Measurements from ENCODE around the gene ZMIZ2. TPM values are rescaled to one million over a fixed set of nuclear protein-coding genes. Genes with fewer than 3 reads are reported as not detected.

ZMIZ2 gene
- total RNA-seq, 1 donor from 2014 or later, result 73.5 TPM

GRCh38 chr7:44764665-44765578 lies 16.3 kb downstream of the ZMIZ2 start:
- DNase-seq (ENCODE audit: low spot score), result peak; percentile 79
- H3K4me3 Mint-ChIP-seq (ENCODE audit: unreplicated experiment), result no peak overlapping the region
- peaks cover 31% of the 10 kb centered on the region for H3K36me3 Mint-ChIP-seq (ENCODE audit: low read depth)
- H3K27ac Mint-ChIP-seq (ENCODE audit: unreplicated experiment), result no peak overlapping the region
- H3K9me3 Mint-ChIP-seq (ENCODE audit: low read depth), result no peaks in the 10 kb centered on the region
- H3K27me3 Mint-ChIP-seq (ENCODE audit: low read depth), result no peaks in the 10 kb centered on the region
- TF ChIP-seq, protein P1, sequence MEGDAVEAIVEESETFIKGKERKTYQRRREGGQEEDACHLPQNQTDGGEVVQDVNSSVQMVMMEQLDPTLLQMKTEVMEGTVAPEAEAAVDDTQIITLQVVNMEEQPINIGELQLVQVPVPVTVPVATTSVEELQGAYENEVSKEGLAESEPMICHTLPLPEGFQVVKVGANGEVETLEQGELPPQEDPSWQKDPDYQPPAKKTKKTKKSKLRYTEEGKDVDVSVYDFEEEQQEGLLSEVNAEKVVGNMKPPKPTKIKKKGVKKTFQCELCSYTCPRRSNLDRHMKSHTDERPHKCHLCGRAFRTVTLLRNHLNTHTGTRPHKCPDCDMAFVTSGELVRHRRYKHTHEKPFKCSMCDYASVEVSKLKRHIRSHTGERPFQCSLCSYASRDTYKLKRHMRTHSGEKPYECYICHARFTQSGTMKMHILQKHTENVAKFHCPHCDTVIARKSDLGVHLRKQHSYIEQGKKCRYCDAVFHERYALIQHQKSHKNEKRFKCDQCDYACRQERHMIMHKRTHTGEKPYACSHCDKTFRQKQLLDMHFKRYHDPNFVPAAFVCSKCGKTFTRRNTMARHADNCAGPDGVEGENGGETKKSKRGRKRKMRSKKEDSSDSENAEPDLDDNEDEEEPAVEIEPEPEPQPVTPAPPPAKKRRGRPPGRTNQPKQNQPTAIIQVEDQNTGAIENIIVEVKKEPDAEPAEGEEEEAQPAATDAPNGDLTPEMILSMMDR (IDR thresholded peaks at IDR 0.05), result peak; percentile 25
- peaks cover 32% of the 10 kb centered on the region for H3K4me1 Mint-ChIP-seq (ENCODE audit: low read depth)

- Mint-ChIP-seq H3K36me3 (ENCODE audit: low read depth) (peaks cover 31% of the 10 kb centered on the region), H3K4me1 (ENCODE audit: low read depth) (peaks cover 37% of the 10 kb centered on the region), H3K9me3 (ENCODE audit: low read depth) (no peaks in the 10 kb centered on the region), H3K27ac (ENCODE audit: unreplicated experiment) (no peak overlapping the region), H3K4me3 (ENCODE audit: unreplicated experiment) (no peak overlapping the region), H3K27me3 (ENCODE audit: low read depth) (no peaks in the 10 kb centered on the region)
- peak; percentile 59 for DNase-seq (ENCODE audit: low spot score)
- TF ChIP-seq, protein P1 (IDR thresholded peaks at IDR 0.05), result no peak
Observed at GRCh38 chr7:44765579-44766415, 17.1 kb downstream of the ZMIZ2 start.

- Mint-ChIP-seq H3K36me3 (ENCODE audit: low read depth) (peaks cover 30% of the 10 kb centered on the region), H3K27ac (ENCODE audit: unreplicated experiment) (no peak overlapping the region), H3K4me3 (ENCODE audit: unreplicated experiment) (no peak overlapping the region), H3K9me3 (ENCODE audit: low read depth) (no peaks in the 10 kb centered on the region), H3K4me1 (ENCODE audit: low read depth) (peaks cover 40% of the 10 kb centered on the region), H3K27me3 (ENCODE audit: low read depth) (no peaks in the 10 kb centered on the region)
- TF ChIP-seq, protein P1 (IDR thresholded peaks at IDR 0.05), result no peak
- DNase-seq (ENCODE audit: low spot score), result peak; percentile 77
Observed at GRCh38 chr7:44766416-44766801, 17.8 kb downstream of the ZMIZ2 start.

GRCh38 chr7:44767134-44767911 lies 18.7 kb downstream of the ZMIZ2 start:
- no peaks in the 10 kb centered on the region for H3K9me3 Mint-ChIP-seq (ENCODE audit: low read depth)
- no peaks in the 10 kb centered on the region for H3K27me3 Mint-ChIP-seq (ENCODE audit: low read depth)
- TF ChIP-seq, protein P1 (IDR thresholded peaks at IDR 0.05), result no peak
- peak; percentile 78 for DNase-seq (ENCODE audit: low spot score)
- peak overlapping the region; percentile 71 for H3K27ac Mint-ChIP-seq (ENCODE audit: unreplicated experiment)
- H3K36me3 Mint-ChIP-seq (ENCODE audit: low read depth), result peaks cover 24% of the 10 kb centered on the region
- peaks cover 40% of the 10 kb centered on the region for H3K4me1 Mint-ChIP-seq (ENCODE audit: low read depth)
- no peak overlapping the region for H3K4me3 Mint-ChIP-seq (ENCODE audit: unreplicated experiment)

All from chondrocyte (in vitro differentiated cells).